Vagina (tissue), 2 donors: Measurements from ENCODE around the gene SHFL. TPM values are rescaled to one million over a fixed set of nuclear protein-coding genes. Genes with fewer than 3 reads are reported as not detected.

Experiments used
- DNase-seq, 2 donors: peaks; one replicate each; pipeline ENCODE4 v3.0.0-alpha.2; 2017; ENCODE audit errors: extremely low spot score in 2 of 2
- H3K27ac ChIP-seq: fragments of 200-600 bp; sonication (generic); one replicate; pipeline ENCODE4 v1.5.1; 2019
- H3K27me3 ChIP-seq: fragments of 200-600 bp; sonication (generic); one replicate; pipeline ENCODE4 v1.5.1; 2019
- H3K36me3 ChIP-seq, 2 donors: fragments of 200-600 bp; sonication (generic); one replicate each; pipeline ENCODE4 v1.5.1; 2017 to 2019
- H3K4me1 ChIP-seq: fragments of 200-600 bp; sonication (generic); one replicate; pipeline ENCODE4 v1.5.1; 2019
- H3K4me3 ChIP-seq, 2 donors: fragments of 200-600 bp; sonication (generic); 1 replicate in 1 of 2; 2 replicates in 1 of 2; pipeline ENCODE4 v1.5.1; 2016 to 2019
- H3K9me3 ChIP-seq: fragments of 200-600 bp; sonication (generic); one replicate; pipeline ENCODE4 v1.5.1; 2019
- CTCF ChIP-seq, 3 experiments: fragments of 450-650 bp in 2 of 3; fragments of 200-600 bp in 1 of 3; sonication (generic) in 1 of 3; IDR thresholded peaks; one replicate each; pipeline ENCODE4 v1.5.1; 2017 to 2019; ENCODE audit warnings: antibody characterized with exemption in 3 of 3, mild to moderate bottlenecking in 2 of 3, moderate library complexity in 2 of 3
- POLR2A ChIP-seq, 2 donors: fragments of 450-650 bp; IDR thresholded peaks; one replicate each; pipeline ENCODE4 v1.6.1; 2017; ENCODE audit warnings: antibody characterized with exemption in 2 of 2, mild to moderate bottlenecking in 2 of 2, moderate library complexity in 2 of 2
- POLR2AphosphoS5 ChIP-seq, 2 donors: sonication (generic); formaldehyde crosslinking; IDR thresholded peaks; one replicate each; pipeline ENCODE4 v1.9.0; 2017; ENCODE audit warnings: antibody characterized with exemption in 2 of 2, mild to moderate bottlenecking in 2 of 2, low read depth in 1 of 2; ENCODE audit not compliant: insufficient read depth in 1 of 2
- intact Hi-C: fragments of 100-400 bp; cut with DNase I; formaldehyde crosslinking; loops from one replicate; pipeline ENCODE4 v1.15.1; 2023
- total RNA-seq: library from RNA; depleted of rRNA; stranded (reverse); fragments of >200 nt; gene quantifications from one replicate; pipeline ENCODE4 v1.2.3, GENCODE V29; 2016

The SHFL gene
- total RNA-seq, 1 donor from 2014 or later: 46.9 TPM

GRCh38 chr19:10137751-10138682, 51.9 kb downstream of the SHFL start:
- Histone ChIP-seq H3K36me3 (peaks cover 0 to 91% of the 10 kb centered on the region in 2 donors), H3K4me1 (no peaks in the 10 kb centered on the region), H3K4me3 (no peak overlapping the region), H3K27me3 (no peaks in the 10 kb centered on the region), H3K9me3 (no peaks in the 10 kb centered on the region), H3K27ac (no peak overlapping the region)
- DNase-seq: no peak
- intact Hi-C loops: no loop called here
- no peak for TF ChIP-seq POLR2AphosphoS5 (IDR thresholded peaks at IDR 0.05; ENCODE audit: insufficient read depth in 1 of 2, low read depth in 1 of 2)

- TF ChIP-seq CTCF (IDR thresholded peaks at IDR 0.05): no peak
- TF ChIP-seq POLR2A (IDR thresholded peaks at IDR 0.05): no peak
- TF ChIP-seq POLR2AphosphoS5 (IDR thresholded peaks at IDR 0.05; ENCODE audit: insufficient read depth in 1 of 2, low read depth in 1 of 2): no peak
- H3K27ac ChIP-seq: no peak overlapping the region
- H3K4me3 ChIP-seq: no peak overlapping the region
- peaks cover 0 to 91% of the 10 kb centered on the region in 2 donors for H3K36me3 ChIP-seq
- no peaks in the 10 kb centered on the region for H3K27me3 ChIP-seq
- intact Hi-C loops: no loop called here
- H3K4me1 ChIP-seq: no peaks in the 10 kb centered on the region
- no peaks in the 10 kb centered on the region for H3K9me3 ChIP-seq
- DNase-seq: no peak
Measured at GRCh38 chr19:10138879-10139795, 53.0 kb downstream of the SHFL start.

GRCh38 chr19:10139952-10140351, 53.8 kb downstream of the SHFL start:
- Histone ChIP-seq H3K27me3 (no peaks in the 10 kb centered on the region), H3K36me3 (peaks cover 0 to 96% of the 10 kb centered on the region in 2 donors)

DNA sequence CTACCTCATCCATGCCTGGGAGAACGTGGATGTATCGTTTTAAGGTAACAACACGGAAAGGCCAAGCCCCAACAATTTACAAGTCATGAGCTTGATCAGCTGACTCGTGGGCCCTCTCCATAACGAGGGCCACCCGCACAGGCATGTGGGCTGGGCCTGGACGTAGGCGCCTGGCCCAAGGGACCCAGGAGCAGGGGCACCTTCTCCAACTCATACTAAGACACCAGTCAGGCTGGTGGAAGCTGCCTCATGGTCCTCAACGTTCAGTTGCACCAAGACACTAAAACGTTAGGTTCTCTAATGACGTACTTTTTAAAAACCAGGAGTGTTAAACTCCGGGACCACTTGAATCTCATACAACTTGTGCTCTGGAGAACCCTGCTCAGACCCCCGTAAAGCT, 55.4 kb downstream of the SHFL start:
- TF ChIP-seq CTCF (IDR thresholded peaks at IDR 0.05): no peak
- H3K27ac ChIP-seq: no peak overlapping the region
- DNase-seq: no peak
- H3K36me3 ChIP-seq: peaks cover 0 to 99% of the 10 kb centered on the region in 2 donors
- no peak overlapping the region for H3K4me3 ChIP-seq
- no peaks in the 10 kb centered on the region for H3K27me3 ChIP-seq
- intact Hi-C loops: no loop called here
- no peaks in the 10 kb centered on the region for H3K4me1 ChIP-seq
- no peaks in the 10 kb centered on the region for H3K9me3 ChIP-seq

More at GRCh38 chr19:10139952-10140351, 53.8 kb downstream of the SHFL start:
- TF ChIP-seq POLR2AphosphoS5 (IDR thresholded peaks at IDR 0.05; ENCODE audit: insufficient read depth in 1 of 2, low read depth in 1 of 2) (no peak), POLR2A (IDR thresholded peaks at IDR 0.05) (no peak), CTCF (IDR thresholded peaks at IDR 0.05) (no peak)
- no peaks in the 10 kb centered on the region for H3K4me1 ChIP-seq
- H3K27ac ChIP-seq: no peak overlapping the region
- no peak for DNase-seq
- intact Hi-C loops: no loop called here
- H3K4me3 ChIP-seq: no peak overlapping the region
- no peaks in the 10 kb centered on the region for H3K9me3 ChIP-seq

- no peaks in the 10 kb centered on the region for H3K4me1 ChIP-seq
- DNase-seq: no peak
- no peak overlapping the region for H3K27ac ChIP-seq
- H3K36me3 ChIP-seq: peaks cover 0 to 99% of the 10 kb centered on the region in 2 donors
- no peaks in the 10 kb centered on the region for H3K9me3 ChIP-seq
- intact Hi-C loops: no loop called here
- H3K4me3 ChIP-seq: no peak overlapping the region
- TF ChIP-seq POLR2AphosphoS5 (IDR thresholded peaks at IDR 0.05; ENCODE audit: insufficient read depth in 1 of 2, low read depth in 1 of 2): no peak
- no peak for TF ChIP-seq POLR2A (IDR thresholded peaks at IDR 0.05)
- no peak for TF ChIP-seq CTCF (IDR thresholded peaks at IDR 0.05)
- no peaks in the 10 kb centered on the region for H3K27me3 ChIP-seq
Measured at GRCh38 chr19:10141973-10142372, 55.9 kb downstream of the SHFL start.
